Ovary (tissue), 3 donors: ENCODE data around the gene ASIP.

Experiments
- POLR2A ChIP-seq: fragments of 450-650 bp; IDR thresholded peaks from one replicate; pipeline ENCODE4 v1.6.1; 2017; ENCODE audit warnings: antibody characterized with exemption, mild to moderate bottlenecking, moderate library complexity
- TF ChIP-seq, protein P1 (sequence below), 3 donors: fragments of 450-650 bp in 2 of 3; fragments of 200-600 bp in 1 of 3; IDR thresholded peaks; one replicate each; pipeline versions ENCODE4 v1.5.1 to v1.8.0; 2016 to 2022; ENCODE audit warnings: antibody characterized with exemption in 3 of 3, mild to moderate bottlenecking in 1 of 3
- donor health status: DM: no; HTN: no; CAD: no.

DNA sequence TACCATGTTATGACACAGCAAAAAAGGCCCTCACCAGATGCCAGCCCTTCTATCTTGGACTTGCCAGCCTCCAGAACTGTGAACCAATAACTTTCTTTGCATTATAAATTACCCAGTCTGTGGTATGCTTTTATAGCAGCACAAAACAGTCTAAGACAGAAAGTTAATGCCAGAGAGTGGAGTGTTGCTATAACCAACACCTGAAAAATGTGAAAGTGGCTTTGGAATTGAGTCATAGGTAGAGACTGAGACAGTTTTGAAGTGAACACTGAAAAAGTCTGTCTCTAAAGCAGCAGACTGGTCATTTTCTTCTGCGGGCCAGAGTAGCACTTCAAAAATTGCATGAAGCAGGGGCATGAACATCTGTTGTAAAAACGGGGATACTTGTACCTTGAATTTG, 28.0 kb upstream of the ASIP start:
- TF ChIP-seq, protein P1, sequence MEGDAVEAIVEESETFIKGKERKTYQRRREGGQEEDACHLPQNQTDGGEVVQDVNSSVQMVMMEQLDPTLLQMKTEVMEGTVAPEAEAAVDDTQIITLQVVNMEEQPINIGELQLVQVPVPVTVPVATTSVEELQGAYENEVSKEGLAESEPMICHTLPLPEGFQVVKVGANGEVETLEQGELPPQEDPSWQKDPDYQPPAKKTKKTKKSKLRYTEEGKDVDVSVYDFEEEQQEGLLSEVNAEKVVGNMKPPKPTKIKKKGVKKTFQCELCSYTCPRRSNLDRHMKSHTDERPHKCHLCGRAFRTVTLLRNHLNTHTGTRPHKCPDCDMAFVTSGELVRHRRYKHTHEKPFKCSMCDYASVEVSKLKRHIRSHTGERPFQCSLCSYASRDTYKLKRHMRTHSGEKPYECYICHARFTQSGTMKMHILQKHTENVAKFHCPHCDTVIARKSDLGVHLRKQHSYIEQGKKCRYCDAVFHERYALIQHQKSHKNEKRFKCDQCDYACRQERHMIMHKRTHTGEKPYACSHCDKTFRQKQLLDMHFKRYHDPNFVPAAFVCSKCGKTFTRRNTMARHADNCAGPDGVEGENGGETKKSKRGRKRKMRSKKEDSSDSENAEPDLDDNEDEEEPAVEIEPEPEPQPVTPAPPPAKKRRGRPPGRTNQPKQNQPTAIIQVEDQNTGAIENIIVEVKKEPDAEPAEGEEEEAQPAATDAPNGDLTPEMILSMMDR (IDR thresholded peaks at IDR 0.05), result no peak
- no peak for TF ChIP-seq POLR2A
